ENCODE measurements around the gene MAP1LC3A.

Gene MAP1LC3A

DNA sequence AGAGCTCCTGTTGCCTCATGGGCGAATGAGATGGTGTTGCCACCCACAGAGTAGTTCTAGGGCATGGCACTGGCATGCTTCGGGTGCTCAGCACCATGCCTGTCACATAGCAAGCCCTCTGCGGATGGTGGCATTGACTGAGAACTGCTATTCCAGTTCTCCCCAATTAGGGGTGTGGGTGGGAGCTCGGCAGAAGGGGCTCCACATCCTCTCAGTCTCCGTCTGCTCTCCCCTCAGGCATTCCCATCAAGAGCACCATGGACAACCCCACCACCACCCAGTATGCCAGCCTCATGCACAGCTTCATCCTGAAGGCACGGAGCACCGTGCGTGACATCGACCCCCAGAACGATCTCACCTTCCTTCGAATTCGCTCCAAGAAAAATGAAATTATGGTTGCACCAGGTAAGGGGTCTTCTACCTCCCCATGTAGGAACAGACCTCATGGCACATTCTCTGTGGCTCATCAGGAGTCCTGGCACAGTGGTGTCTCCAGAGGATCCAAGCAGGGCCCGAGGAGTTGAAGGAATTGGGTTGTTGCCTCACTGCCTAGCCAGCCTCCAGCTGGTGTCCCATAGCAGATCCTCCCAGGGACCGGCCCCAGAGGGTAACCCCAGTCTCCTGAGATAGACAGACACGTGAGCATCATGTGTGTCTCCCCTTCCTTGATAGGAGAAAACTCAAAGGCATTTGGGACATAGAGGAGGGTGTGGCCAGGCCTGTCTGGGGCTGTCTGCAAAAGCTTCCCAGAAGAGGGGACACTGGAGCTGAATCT lies 23.9 kb upstream of the MAP1LC3A start:
- Histone ChIP-seq H3K27ac (ENCODE audit: low read length) (no peak overlapping the region), H3K4me1 (ENCODE audit: low read length) (no peaks in the 10 kb centered on the region), H3K4me3 (ENCODE audit: low read length) (no peak overlapping the region), H3K27me3 (ENCODE audit: low read depth, low read length) (no peaks in the 10 kb centered on the region), H3K9ac (ENCODE audit: low read length) (no peak overlapping the region), H2AFZ (ENCODE audit: low read depth, low read length) (no peak overlapping the region), H3K36me3 (replicated peaks; ENCODE audit: low read depth, low read length) (peaks cover 50% of the 10 kb centered on the region), H4K20me1 (ENCODE audit: insufficient read depth, low read length) (peaks cover 28% of the 10 kb centered on the region), H3K9me3 (ENCODE audit: insufficient read depth, low read length) (no peaks in the 10 kb centered on the region), H3K79me2 (ENCODE audit: low read length) (no peaks in the 10 kb centered on the region), H3K4me2 (ENCODE audit: low read length) (no peak overlapping the region)
- no peak for TF ChIP-seq EZH2phosphoT487 (IDR thresholded peaks at IDR 0.05; ENCODE audit: low read depth)
- TF ChIP-seq, protein P1, sequence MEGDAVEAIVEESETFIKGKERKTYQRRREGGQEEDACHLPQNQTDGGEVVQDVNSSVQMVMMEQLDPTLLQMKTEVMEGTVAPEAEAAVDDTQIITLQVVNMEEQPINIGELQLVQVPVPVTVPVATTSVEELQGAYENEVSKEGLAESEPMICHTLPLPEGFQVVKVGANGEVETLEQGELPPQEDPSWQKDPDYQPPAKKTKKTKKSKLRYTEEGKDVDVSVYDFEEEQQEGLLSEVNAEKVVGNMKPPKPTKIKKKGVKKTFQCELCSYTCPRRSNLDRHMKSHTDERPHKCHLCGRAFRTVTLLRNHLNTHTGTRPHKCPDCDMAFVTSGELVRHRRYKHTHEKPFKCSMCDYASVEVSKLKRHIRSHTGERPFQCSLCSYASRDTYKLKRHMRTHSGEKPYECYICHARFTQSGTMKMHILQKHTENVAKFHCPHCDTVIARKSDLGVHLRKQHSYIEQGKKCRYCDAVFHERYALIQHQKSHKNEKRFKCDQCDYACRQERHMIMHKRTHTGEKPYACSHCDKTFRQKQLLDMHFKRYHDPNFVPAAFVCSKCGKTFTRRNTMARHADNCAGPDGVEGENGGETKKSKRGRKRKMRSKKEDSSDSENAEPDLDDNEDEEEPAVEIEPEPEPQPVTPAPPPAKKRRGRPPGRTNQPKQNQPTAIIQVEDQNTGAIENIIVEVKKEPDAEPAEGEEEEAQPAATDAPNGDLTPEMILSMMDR (IDR thresholded peaks at IDR 0.05; ENCODE audit: low read depth, low read length), result no peak

DNA sequence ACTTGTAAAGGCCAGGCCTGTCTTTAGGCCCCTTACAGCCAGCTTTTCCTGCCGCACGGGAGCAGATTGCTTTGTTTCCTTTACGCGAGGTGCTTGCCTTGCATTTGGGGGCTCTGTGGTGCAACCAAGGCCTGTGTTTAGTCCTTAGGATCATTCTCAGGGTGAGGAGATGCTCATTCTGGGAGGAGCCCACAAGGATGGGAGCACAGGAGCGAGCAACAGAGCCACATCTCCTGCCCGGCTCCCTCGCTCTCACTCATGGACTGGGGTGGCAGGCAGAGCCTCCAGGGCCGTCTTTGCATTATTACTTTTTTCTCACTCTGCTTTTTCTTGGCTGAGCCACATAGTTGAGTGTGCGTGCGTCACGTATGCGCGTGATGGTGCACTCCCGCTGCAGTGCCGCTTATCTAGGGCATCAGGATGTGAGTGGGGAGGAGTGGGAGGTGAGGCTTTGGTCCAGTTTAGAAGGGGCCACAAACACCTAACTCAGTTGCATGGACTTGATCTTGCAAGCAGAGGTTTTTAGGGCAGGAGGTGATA lies 23.1 kb upstream of the MAP1LC3A start:
- Histone ChIP-seq H3K79me2 (ENCODE audit: low read length) (no peaks in the 10 kb centered on the region), H3K4me2 (ENCODE audit: low read length) (no peak overlapping the region), H3K4me3 (ENCODE audit: low read length) (no peak overlapping the region), H3K27ac (ENCODE audit: low read length) (no peak overlapping the region), H3K36me3 (replicated peaks; ENCODE audit: low read depth, low read length) (peaks cover 45% of the 10 kb centered on the region), H3K9me3 (ENCODE audit: insufficient read depth, low read length) (no peaks in the 10 kb centered on the region), H3K27me3 (ENCODE audit: low read depth, low read length) (no peaks in the 10 kb centered on the region), H3K4me1 (ENCODE audit: low read length) (no peaks in the 10 kb centered on the region), H2AFZ (ENCODE audit: low read depth, low read length) (no peak overlapping the region), H4K20me1 (ENCODE audit: insufficient read depth, low read length) (peaks cover 20% of the 10 kb centered on the region), H3K9ac (ENCODE audit: low read length) (no peak overlapping the region)
- TF ChIP-seq, protein P1 (IDR thresholded peaks at IDR 0.05; ENCODE audit: low read depth, low read length), result no peak
- TF ChIP-seq EZH2phosphoT487 (IDR thresholded peaks at IDR 0.05; ENCODE audit: low read depth), result no peak

DNA sequence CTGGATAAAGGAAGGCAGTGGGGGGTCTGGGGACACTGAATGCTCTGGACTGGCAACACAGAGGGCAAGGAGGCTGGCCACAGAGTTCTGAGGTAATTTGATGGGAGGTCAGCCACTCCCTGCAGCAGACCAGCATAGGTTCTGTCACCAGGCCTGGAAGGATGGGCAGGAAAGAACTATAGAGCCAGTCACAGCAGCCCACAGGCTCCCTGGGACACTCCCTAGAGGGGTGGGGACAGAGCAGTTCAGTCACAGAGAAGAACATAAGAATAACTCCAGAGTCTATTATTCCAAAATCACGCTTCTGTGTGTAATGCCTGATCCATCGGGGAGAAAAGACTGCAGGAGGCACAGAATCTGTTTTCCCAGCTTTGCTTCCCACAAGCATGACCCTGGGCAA lies 22.7 kb upstream of the MAP1LC3A start:
- no peak overlapping the region for H3K27ac ChIP-seq (ENCODE audit: low read length)
- no peak overlapping the region for H2AFZ ChIP-seq (ENCODE audit: low read depth, low read length)
- peaks cover 18% of the 10 kb centered on the region for H4K20me1 ChIP-seq (ENCODE audit: insufficient read depth, low read length)
- TF ChIP-seq, protein P1 (IDR thresholded peaks at IDR 0.05; ENCODE audit: low read depth, low read length), result no peak
- TF ChIP-seq EZH2phosphoT487 (IDR thresholded peaks at IDR 0.05; ENCODE audit: low read depth), result no peak
- no peak overlapping the region for H3K4me2 ChIP-seq (ENCODE audit: low read length)
- H3K36me3 ChIP-seq (replicated peaks; ENCODE audit: low read depth, low read length), result peaks cover 45% of the 10 kb centered on the region
- H3K9me3 ChIP-seq (ENCODE audit: insufficient read depth, low read length), result no peaks in the 10 kb centered on the region
- no peak overlapping the region for H3K9ac ChIP-seq (ENCODE audit: low read length)
- H3K27me3 ChIP-seq (ENCODE audit: low read depth, low read length), result no peaks in the 10 kb centered on the region
- H3K4me1 ChIP-seq (ENCODE audit: low read length), result no peaks in the 10 kb centered on the region
- no peak overlapping the region for H3K4me3 ChIP-seq (ENCODE audit: low read length)
- H3K79me2 ChIP-seq (ENCODE audit: low read length), result no peaks in the 10 kb centered on the region

DNA sequence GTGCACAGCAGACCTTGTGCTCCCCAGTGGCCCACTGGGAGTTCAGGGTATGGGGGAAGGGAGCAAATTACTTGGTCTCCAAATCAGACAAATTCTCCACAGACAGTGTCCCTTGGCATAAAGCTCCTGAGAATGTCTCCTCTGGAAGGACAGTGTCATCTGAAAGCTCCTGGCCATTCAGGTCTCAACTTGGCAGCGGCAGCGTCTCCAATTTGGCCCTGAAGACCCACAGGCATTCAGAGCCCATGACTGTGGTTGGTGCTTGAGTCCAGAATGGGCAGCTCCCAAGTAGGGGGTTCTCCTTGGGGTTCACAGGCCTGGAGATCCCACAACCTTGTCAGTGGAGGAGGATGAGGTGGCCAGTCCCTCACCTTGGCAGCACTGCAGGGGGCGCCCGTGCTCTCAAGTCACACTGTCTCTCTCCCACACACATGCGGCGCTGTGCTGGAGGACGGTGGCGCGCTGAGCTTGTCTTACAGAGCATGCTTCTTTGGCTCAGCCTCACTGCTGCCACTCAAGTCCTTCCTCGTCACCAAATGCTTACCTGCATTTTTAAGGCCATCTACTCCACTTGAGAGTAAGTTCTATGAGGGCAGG lies 21.6 kb upstream of the MAP1LC3A start:
- H3K9ac ChIP-seq (ENCODE audit: low read length), result no peak overlapping the region
- TF ChIP-seq EZH2phosphoT487 (IDR thresholded peaks at IDR 0.05; ENCODE audit: low read depth), result no peak
- TF ChIP-seq, protein P1 (IDR thresholded peaks at IDR 0.05; ENCODE audit: low read depth, low read length), result peak; percentile 81
- peaks cover 53% of the 10 kb centered on the region for H3K36me3 ChIP-seq (replicated peaks; ENCODE audit: low read depth, low read length)
- no peak overlapping the region for H3K27ac ChIP-seq (ENCODE audit: low read length)
- no peak overlapping the region for H3K4me2 ChIP-seq (ENCODE audit: low read length)
- H3K79me2 ChIP-seq (ENCODE audit: low read length), result no peaks in the 10 kb centered on the region
- no peaks in the 10 kb centered on the region for H3K27me3 ChIP-seq (ENCODE audit: low read depth, low read length)
- peaks cover 9% of the 10 kb centered on the region for H4K20me1 ChIP-seq (ENCODE audit: insufficient read depth, low read length)
- H3K4me1 ChIP-seq (ENCODE audit: low read length), result peaks cover 5% of the 10 kb centered on the region; the same call in 1 of the 2 replicates
- H2AFZ ChIP-seq (ENCODE audit: low read depth, low read length), result no peak overlapping the region
- H3K9me3 ChIP-seq (ENCODE audit: insufficient read depth, low read length), result no peaks in the 10 kb centered on the region
- H3K4me3 ChIP-seq (ENCODE audit: low read length), result no peak overlapping the region
